ENCODE data around the gene TSPYL1. TPM values are rescaled to one million over a fixed set of nuclear protein-coding genes. Genes with fewer than 3 reads are reported as not detected.
A peak's percentile ranks its signal among the peaks of the same experiment; 100 is the strongest.

Gene TSPYL1
- total RNA-seq, 6 experiments from 2014 or later = 29.1 to 70.4 (median 50.9) TPM

- 84% methylated on average over 3 of the region's 3 CpGs for WGBS (ENCODE audit: insufficient coverage, low coverage, low lambda C conversion rate, missing lambda C conversion rate)
- ATAC-seq = no peak
- no peak overlapping the region for H3K4me3 ChIP-seq
- TF ChIP-seq POLR2A (IDR thresholded peaks at IDR 0.05) (no peak), CTCF (IDR thresholded peaks at IDR 0.05) (no peak)
- H3K36me3 ChIP-seq = peaks cover 0 to 27% (median 6%) of the 10 kb centered on the region in 4 donors
- H3K27me3 ChIP-seq = no peaks in the 10 kb centered on the region
- no peaks in the 10 kb centered on the region for H3K9me3 ChIP-seq
- H3K27ac ChIP-seq = no peak overlapping the region
- H3K4me1 ChIP-seq = no peaks in the 10 kb centered on the region
- no peak for DNase-seq
- intact Hi-C loops (cut with DNase I) = no loop called here
Measured at GRCh38 chr6:116234689-116235088, 45.0 kb downstream of the TSPYL1 start.

GRCh38 chr6:116229287-116229913 is 50.3 kb downstream of the TSPYL1 start:
- intact Hi-C loops (cut with DNase I) = no loop called here
- no peaks in the 10 kb centered on the region for H3K27me3 ChIP-seq
- H3K9me3 ChIP-seq = no peaks in the 10 kb centered on the region
- 76% methylated on average over 11 of the region's 17 CpGs for WGBS (ENCODE audit: insufficient coverage, low coverage, low lambda C conversion rate, missing lambda C conversion rate)
- ATAC-seq (peak; percentile 44 to 64 (median 60)), DNase-seq (peak; percentile 43 to 57 (median 55))
- TF ChIP-seq CTCF (IDR thresholded peaks at IDR 0.05) = no peak
- TF ChIP-seq POLR2A (IDR thresholded peaks at IDR 0.05) = no peak
- peaks cover 0 to 3% (median 0%) of the 10 kb centered on the region in 4 donors for H3K36me3 ChIP-seq
- H3K4me1 ChIP-seq = no peaks in the 10 kb centered on the region
- no peak overlapping the region for H3K27ac ChIP-seq
- no peak overlapping the region for H3K4me3 ChIP-seq

Other genes starting within 250 kb of the TSPYL1 start
- gene FRK, start 219.0 kb downstream of the TSPYL1 start, total RNA-seq = 10 to 100 TPM in 4 of 6 experiments, 1 to 10 TPM in 2; 8.4 to 14.1 (median 11.9) TPM
- gene NT5DC1, start 179.1 kb downstream of the TSPYL1 start, total RNA-seq = 10 to 100 TPM in 4 of 6 experiments, 1 to 10 TPM in 2; 8.5 to 49.1 (median 34.8) TPM
- 10 to 100 TPM in 1 of 6 experiments, under 1 TPM in 1, not detected in 4; 0.12 to 23.4 TPM for gene COL10A1, start 153.8 kb downstream of the TSPYL1 start, total RNA-seq
- 1 to 10 TPM; 2.7 to 8.5 (median 3.5) TPM for gene TSPYL4, start 25.9 kb downstream of the TSPYL1 start, total RNA-seq
- gene DSE, start 91.0 kb upstream of the TSPYL1 start, total RNA-seq = 10 to 100 TPM in 4 of 6 experiments, 1 to 10 TPM in 2; 8.2 to 17.4 (median 12.2) TPM
- 1 to 10 TPM; 1.4 to 7.8 (median 3.5) TPM for gene CALHM6, start 181.4 kb upstream of the TSPYL1 start, total RNA-seq
- gene CALHM5, start 231.7 kb upstream of the TSPYL1 start, total RNA-seq = under 1 TPM; 0.06 to 0.49 (median 0.18) TPM

Data from right lobe of liver (tissue), 6 donors.